Stimulated activated CD8-positive, alpha-beta memory T cell treated with anti-CD3 and anti-CD28 coated beads, Interleukin-15, amount 100 ng/mL, for 48 hours (primary cell): Measurements from ENCODE around the gene UBE2Q2.
"Not testable (repeated sequence)": the region's sequence is repeated elsewhere in the genome, so short reads cannot be mapped to it uniquely, and the experiment has no call there.

ENCODE experiments used
- DNase-seq, 2 donors: peaks; one replicate each; pipeline ENCODE4 v3.0.0-alpha.2; 2020; ENCODE audit warnings: low read depth in 2 of 2

Gene UBE2Q2

GRCh38 chr15:75864213-75865059, 21.2 kb downstream of the UBE2Q2 start:
- no peak for DNase-seq

- DNase-seq, result not testable (repeated sequence)
Observed at GRCh38 chr15:75866045-75866444, 22.8 kb downstream of the UBE2Q2 start.

- no peak for DNase-seq
Observed at GRCh38 chr15:75866916-75867315, 23.7 kb downstream of the UBE2Q2 start.

GRCh38 chr15:75867449-75867848, 24.2 kb downstream of the UBE2Q2 start:
- no peak for DNase-seq

GRCh38 chr15:75868019-75868418, 24.8 kb downstream of the UBE2Q2 start:
- DNase-seq, result no peak

- no peak for DNase-seq
Observed at GRCh38 chr15:75869446-75869845, 26.2 kb downstream of the UBE2Q2 start.

- DNase-seq, result not testable (repeated sequence)
Observed at GRCh38 chr15:75871589-75871988, 28.3 kb downstream of the UBE2Q2 start.

- no peak for DNase-seq
Observed at GRCh38 chr15:75872403-75872990, 29.2 kb downstream of the UBE2Q2 start.

GRCh38 chr15:75884041-75884440, 40.8 kb downstream of the UBE2Q2 start:
- no peak for DNase-seq

- no peak for DNase-seq
Observed at GRCh38 chr15:75887178-75887577, 43.9 kb downstream of the UBE2Q2 start.

- DNase-seq, result no peak
Observed at GRCh38 chr15:75891895-75892294, 48.6 kb downstream of the UBE2Q2 start.

- no peak for DNase-seq
Observed at GRCh38 chr15:75895731-75896130, 52.5 kb downstream of the UBE2Q2 start.

GRCh38 chr15:75900577-75900976, 57.3 kb downstream of the UBE2Q2 start:
- DNase-seq, result no peak

GRCh38 chr15:75902129-75902557, 58.9 kb downstream of the UBE2Q2 start:
- DNase-seq, result no peak

GRCh38 chr15:75903331-75904239, 60.3 kb downstream of the UBE2Q2 start, which contains the start of gene FBXO22:
Gene FBXO22 (plus strand): TSS chr15:75903878. CDS start chr15:75903964, 86 bp downstream.
- DNase-seq, result peak; percentile 88 to 89

GRCh38 chr15:75905231-75905630, 62.0 kb downstream of the UBE2Q2 start:
- no peak for DNase-seq

GRCh38 chr15:75910355-75910754, 67.1 kb downstream of the UBE2Q2 start:
- not testable (repeated sequence) for DNase-seq

GRCh38 chr15:75916978-75917377, 73.7 kb downstream of the UBE2Q2 start:
- no peak for DNase-seq

GRCh38 chr15:75918135-75918534, 74.9 kb downstream of the UBE2Q2 start:
- no peak for DNase-seq

- DNase-seq, result no peak
Observed at GRCh38 chr15:75920079-75920478, 76.8 kb downstream of the UBE2Q2 start.

- DNase-seq, result no peak
Observed at GRCh38 chr15:75921732-75922703, 78.8 kb downstream of the UBE2Q2 start.
